ENCODE measurements around the gene GPR62.
"Not testable (repeated sequence)": the region's sequence is repeated elsewhere in the genome, so short reads cannot be mapped to it uniquely, and the experiment has no call there.

The GPR62 gene

DNA sequence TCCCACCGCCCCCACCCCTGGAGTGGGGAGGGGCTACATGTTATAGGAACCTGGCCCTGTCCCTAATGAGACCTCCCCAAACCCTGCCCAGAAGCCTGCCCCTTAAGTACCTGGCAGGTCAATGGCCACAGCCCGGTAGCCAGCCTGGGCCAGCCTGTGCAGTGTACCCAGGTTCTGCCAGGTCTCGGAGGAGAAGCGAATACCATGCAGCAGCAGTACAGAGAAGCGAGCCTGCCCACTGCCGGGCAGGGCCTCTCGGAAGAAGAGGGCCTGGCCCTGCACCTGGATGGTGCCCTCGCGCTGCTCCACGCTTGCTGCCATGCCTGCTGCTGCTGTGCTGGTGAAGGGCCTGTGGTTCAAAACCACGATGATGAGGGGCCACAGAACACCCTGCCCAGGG lies 16.2 kb downstream of the GPR62 start:
- DNase-seq (ENCODE audit: low read depth): no peak

DNA sequence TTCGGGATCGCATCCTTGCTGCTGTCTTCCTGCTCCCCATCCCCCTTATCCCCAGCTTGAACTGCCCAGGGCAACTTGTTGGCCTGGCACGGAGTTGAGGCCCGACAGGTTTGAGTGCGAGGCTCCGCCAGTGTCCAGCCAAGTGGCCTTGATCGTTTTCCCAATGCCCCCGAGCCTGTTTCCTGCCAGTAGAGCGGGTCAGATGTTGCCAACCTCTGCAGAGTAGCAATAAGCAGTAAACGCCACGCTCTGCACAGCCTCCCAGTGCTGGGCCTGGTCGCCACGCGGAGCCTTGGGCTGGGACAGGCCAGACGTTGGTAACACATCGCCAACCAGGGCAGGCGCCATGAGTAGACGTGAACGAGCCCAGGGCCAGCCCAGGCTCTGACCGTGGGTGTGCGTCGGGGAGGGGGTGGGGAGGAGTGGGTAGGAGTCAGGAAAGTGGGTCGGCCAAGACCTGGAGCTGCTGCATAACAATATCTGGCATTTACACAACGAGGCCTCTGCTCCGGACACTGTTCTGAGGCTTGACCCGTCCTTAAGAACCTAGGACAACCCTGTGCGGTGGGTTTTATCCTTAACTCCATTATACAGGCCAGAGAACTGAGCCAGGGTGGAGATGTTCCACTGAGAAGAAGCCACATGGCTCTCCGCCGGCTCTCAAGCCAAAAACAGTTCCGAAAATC lies 19.2 kb downstream of the GPR62 start:
- DNase-seq (ENCODE audit: low read depth): no peak

DNA sequence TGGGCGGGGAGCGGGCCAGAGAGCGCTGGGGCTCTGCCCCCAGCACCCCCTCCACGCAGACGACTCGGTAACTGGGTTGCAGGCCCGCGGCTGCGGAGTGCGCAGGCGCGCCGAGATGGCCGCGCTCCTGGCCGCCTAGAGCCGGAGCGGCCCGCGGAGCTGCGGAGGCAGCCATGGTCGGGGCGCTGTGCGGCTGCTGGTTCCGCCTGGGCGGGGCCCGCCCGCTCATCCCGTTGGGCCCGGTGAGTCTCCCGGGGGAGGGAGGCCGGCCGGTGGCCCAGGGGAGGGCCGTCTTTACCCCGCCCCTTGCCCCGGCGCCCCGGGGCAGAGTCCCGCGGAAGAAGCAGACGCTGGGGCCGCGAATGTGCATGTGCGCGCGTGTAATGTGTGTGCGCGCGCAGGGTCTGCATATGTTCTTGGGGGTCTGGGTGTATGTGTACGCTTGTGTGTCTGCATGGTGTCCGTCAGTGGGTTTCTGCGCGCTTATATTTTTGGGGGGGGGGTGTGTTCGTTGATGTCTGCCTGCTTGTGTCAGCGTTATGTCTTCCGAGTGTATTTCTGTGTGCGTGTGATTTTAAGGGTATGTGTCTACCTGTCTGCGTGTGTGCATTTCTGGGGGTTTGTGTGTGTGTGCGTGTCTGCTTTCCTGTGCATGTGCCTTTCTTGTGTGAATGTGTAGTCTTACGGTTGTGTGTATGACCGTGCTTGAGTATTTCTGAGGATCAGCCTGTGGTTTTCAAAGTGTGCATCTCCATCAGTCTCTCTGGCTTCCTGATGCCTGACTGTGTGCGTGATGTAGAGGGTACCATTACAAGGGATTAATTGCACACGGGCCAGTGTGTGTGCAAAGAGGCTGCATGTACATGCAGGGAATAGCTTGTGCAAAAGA lies 20.0 kb downstream of the GPR62 start, which contains the start of gene ABHD14A:
Gene ABHD14A, plus strand, starts transcription at position 102 of the 889 bp plus-strand sequence. Its CDS starts 72 bp downstream, at position 174.
- no peak for DNase-seq (ENCODE audit: low read depth)

DNA sequence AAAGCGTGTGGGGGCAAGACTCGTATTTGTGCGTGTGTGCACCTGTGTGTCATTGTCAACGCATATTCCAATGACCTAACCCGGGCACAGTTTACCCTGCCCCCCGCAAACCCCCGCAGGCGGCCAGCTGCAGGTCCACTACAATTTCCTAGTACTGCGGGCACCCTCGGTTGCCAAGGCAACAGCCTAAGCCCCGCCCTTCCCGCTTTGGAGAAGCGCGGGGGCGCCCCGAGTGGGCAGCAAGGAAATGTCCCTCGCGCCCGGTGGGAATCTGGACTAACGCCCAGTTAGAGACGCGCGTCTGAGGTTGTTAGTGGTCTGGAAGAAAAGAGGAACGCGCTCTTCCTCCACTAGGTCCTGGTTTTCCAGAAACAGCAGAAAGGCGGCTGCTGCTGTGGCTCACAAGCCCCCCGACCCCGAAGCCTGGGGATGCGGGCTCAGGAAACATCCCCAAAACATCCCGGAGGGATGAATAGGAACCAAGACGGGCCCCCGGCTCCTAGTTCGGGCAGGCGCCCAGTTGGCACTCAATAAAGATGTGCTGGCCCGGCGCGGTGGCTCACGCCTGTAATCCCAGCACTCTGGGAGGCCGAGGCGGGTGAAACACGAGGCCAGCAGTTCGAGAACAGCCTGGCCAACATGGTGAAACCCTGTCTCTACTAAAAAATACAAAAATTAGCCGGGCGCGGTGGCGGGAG lies 20.8 kb downstream of the GPR62 start:
- DNase-seq (ENCODE audit: low read depth): no peak

DNA sequence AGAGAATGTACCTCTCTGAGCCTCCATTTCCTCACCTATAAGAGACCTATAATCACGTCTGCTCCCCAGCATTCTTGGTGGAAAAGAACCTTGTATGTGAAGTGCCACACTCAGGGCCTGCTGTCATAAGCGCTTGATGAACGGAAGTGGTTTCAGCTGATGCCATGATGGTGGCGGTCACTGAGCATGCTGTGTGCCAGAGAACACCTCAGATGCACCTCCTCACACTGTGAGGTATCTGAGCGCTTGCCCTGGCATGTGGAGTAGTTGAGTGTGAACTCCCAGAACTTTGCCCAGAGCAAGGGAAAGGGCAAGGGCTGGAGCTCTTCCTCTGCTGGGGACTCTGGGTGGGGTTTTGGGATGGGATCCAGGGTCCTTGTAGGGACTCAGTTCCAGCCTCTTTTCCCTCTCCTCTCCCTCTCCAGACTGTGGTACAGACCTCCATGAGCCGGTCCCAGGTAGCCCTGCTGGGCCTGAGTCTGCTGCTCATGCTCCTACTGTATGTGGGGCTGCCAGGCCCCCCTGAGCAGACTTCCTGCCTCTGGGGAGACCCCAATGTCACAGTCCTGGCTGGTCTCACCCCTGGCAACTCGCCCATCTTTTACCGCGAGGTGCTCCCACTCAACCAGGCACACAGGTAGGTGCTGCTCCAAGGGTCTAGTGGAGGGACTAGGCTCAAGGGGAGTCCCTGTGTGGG lies 22.4 kb downstream of the GPR62 start:
- DNase-seq (ENCODE audit: low read depth): no peak

DNA sequence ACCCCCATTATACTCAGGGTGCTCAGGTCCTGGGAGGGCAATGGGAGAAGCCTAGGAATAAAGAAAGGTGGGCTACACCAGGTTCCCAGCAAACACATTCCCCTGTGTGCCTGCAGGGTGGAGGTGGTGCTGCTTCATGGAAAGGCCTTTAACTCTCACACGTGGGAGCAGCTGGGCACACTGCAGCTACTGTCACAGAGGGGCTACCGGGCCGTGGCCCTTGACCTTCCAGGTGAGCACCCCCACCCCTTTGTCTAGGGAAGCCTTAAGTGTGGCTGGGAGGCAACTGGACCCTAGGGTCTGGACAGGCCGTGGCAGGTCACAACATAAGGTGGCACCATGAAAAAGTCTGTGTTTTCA lies 22.9 kb downstream of the GPR62 start:
- DNase-seq (ENCODE audit: low read depth): no peak

DNA sequence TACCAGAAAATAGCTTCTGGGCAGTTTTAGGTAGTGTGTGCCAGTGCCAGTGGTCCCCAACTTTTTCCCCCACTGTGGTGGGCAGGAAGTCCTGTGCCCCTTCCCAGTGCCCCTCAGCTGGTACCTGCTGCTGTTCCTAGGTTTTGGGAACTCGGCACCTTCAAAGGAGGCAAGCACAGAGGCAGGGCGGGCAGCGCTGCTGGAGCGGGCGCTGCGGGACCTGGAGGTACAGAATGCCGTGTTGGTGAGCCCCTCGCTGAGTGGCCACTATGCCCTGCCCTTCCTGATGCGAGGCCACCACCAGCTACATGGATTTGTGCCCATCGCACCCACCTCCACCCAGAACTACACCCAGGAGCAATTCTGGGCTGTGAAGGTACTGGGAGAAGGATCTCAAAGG lies 25.1 kb downstream of the GPR62 start:
- DNase-seq (ENCODE audit: low read depth): no peak

DNA sequence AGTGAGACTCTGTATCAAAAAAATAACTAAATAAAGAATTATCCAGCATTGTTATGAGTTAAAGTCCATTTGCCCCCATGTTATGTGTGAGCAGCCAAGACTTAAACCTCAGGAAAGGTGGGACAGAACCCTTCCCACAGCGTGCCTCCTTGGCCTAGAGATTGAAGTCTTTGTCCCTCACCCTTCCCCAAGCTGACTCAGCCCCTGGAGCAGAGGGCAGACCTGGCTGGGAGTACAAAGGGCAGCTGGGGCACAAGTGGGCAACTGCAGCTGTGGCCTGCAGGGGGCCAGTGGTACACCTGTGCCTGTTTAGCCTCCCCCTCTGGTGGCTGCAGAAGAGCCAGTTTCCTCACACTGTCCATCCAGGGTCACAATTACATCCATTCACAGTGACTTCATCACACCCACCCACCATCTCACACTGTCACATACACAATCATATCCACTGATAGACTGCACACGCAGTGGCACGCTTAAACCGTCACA lies 27.2 kb downstream of the GPR62 start:
- DNase-seq (ENCODE audit: low read depth): no peak

DNA sequence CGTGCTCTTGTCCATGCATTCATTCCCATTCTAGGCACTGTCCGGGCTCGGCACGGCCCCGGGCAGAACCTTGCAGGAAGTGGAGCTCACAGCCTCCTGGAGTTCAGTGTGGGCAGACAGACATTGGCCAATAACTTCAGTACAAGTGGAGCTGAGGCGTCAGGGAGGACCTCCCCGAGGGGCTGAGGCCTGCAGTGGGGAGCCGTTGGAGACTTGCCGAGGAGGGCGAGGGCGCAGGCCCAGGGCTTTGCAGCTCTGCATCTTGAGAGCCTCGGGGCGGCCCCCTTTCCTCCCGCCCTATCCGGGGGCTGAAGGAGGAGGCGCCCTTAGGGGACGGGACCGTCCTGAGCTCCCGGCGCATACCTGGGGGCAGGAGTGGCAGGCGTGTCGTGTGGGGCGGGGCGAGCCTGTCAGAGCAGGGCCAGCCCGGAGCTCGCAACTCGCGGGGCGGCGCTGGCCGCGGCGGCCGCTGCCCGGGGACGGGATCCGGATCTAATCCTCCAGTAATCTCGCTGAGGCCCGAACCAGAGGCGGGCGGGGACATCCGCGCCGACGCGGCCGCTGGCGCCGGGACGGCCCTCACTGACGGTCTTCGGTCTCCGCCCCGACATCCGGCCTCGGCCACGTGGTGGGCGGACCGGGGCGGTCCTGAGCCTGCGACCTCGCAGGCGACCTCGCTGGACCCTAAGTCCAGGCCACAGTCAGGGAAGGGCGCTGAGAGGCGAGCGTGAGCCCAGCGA lies 27.8 kb downstream of the GPR62 start, which contains the start of gene ACY1:
Gene ACY1, plus strand, starts transcription at position 698 of the 740 bp plus-strand sequence. CDS start 530 bp downstream, outside the sequence.
- DNase-seq (ENCODE audit: low read depth): peak; percentile 66

DNA sequence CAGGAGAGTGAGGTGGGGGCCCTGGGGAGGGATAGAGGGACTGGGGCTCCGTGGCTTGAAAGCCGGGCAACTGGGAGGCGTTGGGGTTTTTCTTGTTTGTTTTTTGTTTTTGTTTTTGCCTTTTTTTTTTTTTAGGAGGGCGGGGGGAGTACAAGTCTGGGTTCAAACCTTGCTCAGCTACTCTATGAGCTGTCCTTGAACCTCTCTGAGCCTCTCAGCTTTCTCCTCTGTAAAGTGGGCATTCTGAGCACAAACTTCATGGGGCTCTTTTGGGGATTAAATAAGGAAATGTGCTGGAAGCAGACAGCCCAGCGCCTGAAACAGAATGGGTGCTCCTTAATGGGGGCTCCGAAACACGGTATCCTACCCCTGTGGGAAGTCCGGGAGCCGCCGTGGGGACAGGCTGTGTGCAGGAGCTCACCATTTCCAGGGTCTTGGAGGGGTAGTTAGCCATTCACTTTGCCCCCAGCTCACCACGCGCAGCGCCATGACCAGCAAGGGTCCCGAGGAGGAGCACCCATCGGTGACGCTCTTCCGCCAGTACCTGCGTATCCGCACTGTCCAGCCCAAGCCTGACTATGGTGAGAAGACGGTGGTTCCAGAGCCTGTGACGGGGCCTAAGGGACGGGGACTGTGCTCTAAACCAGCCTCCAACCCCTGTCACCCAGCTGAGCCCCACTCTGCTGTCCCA lies 28.5 kb downstream of the GPR62 start:
- DNase-seq (ENCODE audit: low read depth): no peak

DNA sequence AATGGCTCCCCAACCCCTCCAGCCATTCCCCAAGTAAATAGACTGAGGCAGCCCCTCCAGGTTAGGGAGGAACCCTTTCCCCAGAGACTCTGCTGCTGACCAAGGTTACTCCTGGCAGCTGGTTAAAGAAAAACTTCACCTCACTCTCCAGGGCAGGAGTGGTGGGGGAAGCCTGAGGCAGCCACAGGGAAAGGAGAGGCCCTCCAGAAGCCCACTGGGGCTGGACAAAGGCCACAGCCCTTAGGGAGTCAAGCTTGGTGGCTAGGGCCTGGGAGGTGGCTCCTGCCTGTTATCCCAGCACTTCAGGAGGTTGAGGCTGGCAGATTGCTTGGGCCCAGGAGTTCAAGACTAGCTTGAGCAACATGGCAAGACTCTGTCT lies 29.1 kb downstream of the GPR62 start:
- no peak for DNase-seq (ENCODE audit: low read depth)

DNA sequence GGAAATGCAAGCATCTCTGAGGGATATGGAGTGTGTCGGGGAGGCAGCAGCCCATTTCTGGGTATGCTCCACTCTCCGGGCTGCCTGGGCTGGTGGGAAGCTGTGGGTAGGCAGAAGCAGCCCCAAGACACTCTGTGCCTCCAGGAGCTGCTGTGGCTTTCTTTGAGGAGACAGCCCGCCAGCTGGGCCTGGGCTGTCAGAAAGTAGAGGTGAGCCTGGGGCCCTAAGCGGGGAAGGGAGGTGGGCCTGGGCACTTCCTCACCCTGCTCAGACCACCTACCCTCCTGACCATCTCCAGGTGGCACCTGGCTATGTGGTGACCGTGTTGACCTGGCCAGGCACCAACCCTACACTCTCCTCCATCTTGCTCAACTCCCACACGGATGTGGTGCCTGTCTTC lies 29.9 kb downstream of the GPR62 start:
- DNase-seq (ENCODE audit: low read depth): no peak

DNA sequence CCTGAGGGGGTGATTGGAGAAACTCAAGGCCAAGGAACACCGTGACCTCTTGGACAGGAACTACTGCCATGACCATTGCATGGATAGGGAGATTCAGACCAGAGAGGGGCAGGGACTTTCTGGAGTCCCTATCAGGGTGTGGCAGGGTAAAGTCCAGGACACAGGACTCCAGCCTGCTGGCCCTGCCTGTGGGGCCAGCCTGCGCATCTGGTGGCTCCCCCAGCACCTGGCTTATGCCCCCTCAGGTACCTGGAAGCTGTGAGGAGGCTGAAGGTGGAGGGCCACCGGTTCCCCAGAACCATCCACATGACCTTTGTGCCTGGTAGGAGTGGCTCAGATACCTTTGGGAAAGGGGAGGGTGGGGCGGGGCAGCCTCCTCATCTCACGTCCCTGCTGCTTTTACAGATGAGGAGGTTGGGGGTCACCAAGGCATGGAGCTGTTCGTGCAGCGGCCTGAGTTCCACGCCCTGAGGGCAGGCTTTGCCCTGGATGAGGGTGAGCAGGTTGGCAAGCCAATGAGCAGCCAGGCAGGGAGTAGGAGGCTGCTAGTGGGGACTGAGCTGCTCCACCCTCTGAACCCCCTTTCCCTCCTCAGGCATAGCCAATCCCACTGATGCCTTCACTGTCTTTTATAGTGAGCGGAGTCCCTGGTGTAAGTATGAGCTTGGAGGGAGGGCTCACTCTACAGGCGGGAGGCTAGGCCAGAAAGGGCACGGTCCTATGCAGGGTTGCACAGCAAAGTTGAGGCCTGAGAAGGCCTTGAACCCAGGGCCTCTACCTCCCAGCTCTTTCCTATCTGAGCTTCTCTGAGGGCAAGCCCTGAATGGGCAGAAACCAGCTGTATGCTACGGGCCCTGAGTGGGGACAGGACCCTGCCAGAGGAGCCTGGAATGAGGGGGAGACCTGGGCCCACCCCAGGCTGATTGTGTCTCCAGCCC lies 31.1 kb downstream of the GPR62 start:
- DNase-seq (ENCODE audit: low read depth): no peak

DNA sequence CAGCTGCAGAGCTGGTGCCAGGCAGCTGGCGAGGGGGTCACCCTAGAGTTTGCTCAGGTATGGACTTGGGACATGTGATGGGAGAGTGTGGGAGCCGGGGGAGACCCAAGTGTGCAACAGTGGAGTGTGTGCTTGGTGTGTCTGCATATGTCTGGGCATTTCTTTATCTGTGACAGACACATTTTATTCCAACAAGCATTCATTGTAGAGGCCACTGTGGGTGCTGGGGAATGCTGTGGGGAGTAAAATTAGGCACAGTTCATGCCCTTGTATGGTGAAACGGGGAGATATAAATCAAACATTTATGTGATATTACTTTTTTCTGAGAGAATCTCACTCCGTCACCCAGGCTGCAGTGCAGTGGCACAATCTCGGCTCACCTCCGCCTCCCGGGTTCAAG lies 32.4 kb downstream of the GPR62 start:
- DNase-seq (ENCODE audit: low read depth): no peak

DNA sequence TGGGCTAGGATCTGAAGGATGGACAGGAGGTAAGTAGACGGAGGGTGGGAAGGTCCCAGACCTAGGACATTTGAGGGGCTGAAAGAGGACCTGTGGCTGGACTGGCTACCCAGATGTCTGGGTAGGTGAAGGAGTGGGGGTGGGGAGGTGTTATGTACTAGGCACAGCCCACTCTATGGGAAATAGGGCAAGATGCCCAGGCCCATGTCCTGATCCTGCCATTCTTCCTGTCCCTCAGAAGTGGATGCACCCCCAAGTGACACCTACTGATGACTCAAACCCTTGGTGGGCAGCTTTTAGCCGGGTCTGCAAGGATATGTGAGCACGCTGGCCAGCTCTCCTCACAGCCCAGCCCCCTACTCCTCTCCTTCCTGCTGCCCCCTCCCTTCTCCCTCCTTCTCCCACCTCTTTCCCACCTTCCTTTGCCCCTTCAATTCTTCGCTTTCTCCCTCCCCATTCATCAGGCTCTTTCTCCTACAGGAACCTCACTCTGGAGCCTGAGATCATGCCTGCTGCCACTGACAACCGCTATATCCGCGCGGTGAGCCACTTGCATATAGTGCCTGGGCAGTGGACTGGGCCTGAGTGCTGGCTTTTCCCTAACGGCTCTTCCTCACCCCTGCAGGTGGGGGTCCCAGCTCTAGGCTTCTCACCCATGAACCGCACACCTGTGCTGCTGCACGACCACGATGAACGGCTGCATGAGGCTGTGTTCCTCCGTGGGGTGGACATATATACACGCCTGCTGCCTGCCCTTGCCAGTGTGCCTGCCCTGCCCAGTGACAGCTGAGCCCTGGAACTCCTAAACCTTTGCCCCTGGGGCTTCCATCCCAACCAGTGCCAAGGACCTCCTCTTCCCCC lies 33.3 kb downstream of the GPR62 start:
- DNase-seq (ENCODE audit: low read depth): no peak

DNA sequence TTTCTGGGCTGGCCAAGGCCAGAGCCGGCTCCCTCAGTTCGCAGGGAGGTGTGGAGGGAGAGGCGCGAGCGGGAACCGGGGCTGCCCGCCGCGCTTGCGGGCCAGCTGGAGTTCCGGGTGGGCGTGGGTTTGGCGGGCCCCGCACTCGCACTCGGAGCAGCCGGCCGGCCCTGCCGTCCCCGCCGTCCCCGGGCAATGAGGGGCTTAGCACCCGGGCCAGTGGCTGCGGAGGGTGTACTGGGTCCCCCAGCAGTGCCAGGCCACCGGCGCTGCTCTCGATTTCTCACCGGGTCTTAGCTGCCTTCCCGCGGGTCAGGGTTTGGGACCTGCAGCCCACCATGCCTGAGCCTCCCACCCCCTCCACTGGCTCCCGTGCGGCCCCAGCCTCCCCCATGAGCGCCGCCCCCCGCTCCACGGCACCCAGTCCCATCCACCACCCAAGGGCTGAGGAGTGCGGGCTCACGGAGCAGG lies 35.4 kb downstream of the GPR62 start:
- not testable (repeated sequence) for DNase-seq (ENCODE audit: low read depth)

DNA sequence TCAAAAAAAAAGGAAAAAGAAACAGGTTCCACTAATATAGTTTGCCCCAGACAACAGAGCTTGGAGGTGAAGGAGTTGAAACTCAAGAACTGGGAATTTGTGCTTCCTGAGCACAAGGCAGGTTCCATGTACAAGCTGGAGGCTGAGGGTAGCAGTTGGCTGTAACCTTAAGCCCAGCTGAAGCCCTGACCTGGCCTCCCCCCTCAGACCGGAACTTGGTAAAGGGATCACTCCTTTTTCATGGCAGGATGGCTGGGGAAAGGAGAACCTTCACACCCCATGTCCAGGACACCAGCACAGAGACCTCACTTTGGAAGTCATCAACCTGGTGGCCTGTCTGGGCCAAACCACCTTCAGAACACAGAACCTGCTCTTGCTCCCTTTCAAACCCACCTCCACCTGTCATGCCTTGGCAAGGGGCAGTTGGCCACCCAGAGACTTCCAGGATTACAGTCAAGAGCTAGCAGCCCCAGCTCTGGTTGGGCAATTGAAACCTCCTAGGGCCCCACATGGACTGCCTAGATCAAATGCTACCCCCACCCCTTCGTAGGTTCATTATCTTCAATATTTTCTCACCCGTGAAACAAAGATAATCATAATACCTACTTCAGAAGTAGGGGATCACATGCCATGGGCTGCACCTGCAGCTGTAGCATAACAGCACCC lies 37.0 kb downstream of the GPR62 start:
- no peak for DNase-seq (ENCODE audit: low read depth)

DNA sequence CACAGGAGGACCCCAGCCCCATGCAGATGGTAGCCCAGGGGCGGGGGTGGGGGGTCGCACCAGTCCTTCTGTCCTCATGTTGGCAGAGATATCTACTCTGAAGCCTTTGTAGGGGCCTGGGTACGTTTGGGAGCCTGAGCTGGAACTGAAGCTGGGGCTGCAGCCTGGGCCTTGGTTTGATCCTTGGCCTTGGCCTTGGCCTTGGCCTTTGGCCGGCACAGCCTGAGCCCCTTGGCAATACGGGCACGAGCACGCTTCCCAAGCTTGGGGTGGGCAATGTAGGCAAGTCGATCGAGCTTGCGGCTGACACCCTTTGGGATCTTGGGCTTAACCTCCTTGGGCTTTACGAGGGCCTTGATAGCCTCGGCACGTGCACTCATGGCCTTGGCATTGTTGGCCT lies 38.5 kb downstream of the GPR62 start:
- not testable (repeated sequence) for DNase-seq (ENCODE audit: low read depth)

Data from HS-27A (cell line).